Choroid plexus epithelial cell (primary cell): ENCODE data around the gene VTI1A.
A peak's percentile ranks its signal among the peaks of the same experiment; 100 is the strongest.

Experiments used
- DNase-seq: peaks from one replicate; pipeline ENCODE4 v3.0.0-alpha.2; 2010; ENCODE audit warnings: low read depth
- H3K4me3 ChIP-seq: 2 replicates; pipeline ENCODE4 v1.5.1; 2011; ENCODE audit warnings: low read depth, mild to moderate bottlenecking, control low read depth, low read length, moderate library complexity
- CTCF ChIP-seq: conservative IDR thresholded peaks from 2 replicates; pipeline ENCODE4 v1.5.1; 2011; ENCODE audit warnings: low read depth, mild to moderate bottlenecking, control low read depth, inconsistent platforms, low read length, moderate library complexity

VTI1A gene

GRCh38 chr10:112677689-112678088, 230.7 kb downstream of the VTI1A start:
- no peak overlapping the region for H3K4me3 ChIP-seq
- TF ChIP-seq CTCF: no peak

GRCh38 chr10:112678581-112678980, 231.6 kb downstream of the VTI1A start:
- no peak for TF ChIP-seq CTCF
- no peak overlapping the region for H3K4me3 ChIP-seq
- DNase-seq: no peak

More at GRCh38 chr10:112677689-112678088, 230.7 kb downstream of the VTI1A start:
- peak; percentile 28 for DNase-seq

GRCh38 chr10:112678987-112679386, 232.0 kb downstream of the VTI1A start:
- no peak overlapping the region for H3K4me3 ChIP-seq
- no peak for TF ChIP-seq CTCF
- no peak for DNase-seq

GRCh38 chr10:112679392-112679791, 232.4 kb downstream of the VTI1A start:
- DNase-seq: no peak
- no peak for TF ChIP-seq CTCF
- no peak overlapping the region for H3K4me3 ChIP-seq

- DNase-seq: no peak
- no peak overlapping the region for H3K4me3 ChIP-seq
- no peak for TF ChIP-seq CTCF
Measured at GRCh38 chr10:112680586-112680985, 233.6 kb downstream of the VTI1A start.

GRCh38 chr10:112687647-112688046, 240.6 kb downstream of the VTI1A start:
- no peak overlapping the region for H3K4me3 ChIP-seq
- no peak for TF ChIP-seq CTCF
- peak; percentile 59 for DNase-seq

- H3K4me3 ChIP-seq: no peak overlapping the region
- peak; percentile 61 for TF ChIP-seq CTCF
- DNase-seq: peak; percentile 24
Measured at GRCh38 chr10:112689327-112690072, 242.5 kb downstream of the VTI1A start.
